GM21528 (cell line): ENCODE measurements around the gene UBD.

Source experiments
- ATAC-seq: cut with Tn5 transposase; IDR thresholded peaks from one replicate; pipeline ENCODE4 v1.9.1; 2021; ENCODE audit warnings: mild to moderate bottlenecking, moderate library complexity; ENCODE audit not compliant: unreplicated experiment, low FRiP score

UBD gene

GRCh38 chr6:29524044-29524443, 35.5 kb downstream of the UBD start:
- no peak for ATAC-seq

- no peak for ATAC-seq
These were observed 37.3 kb downstream of the UBD start for GRCh38 chr6:29522227-29522626.

GRCh38 chr6:29521006-29521680, 38.4 kb downstream of the UBD start:
- ATAC-seq, result no peak

GRCh38 chr6:29520232-29520631, 39.3 kb downstream of the UBD start:
- ATAC-seq, result no peak

GRCh38 chr6:29519291-29520010, 40.1 kb downstream of the UBD start:
- ATAC-seq, result no peak

- ATAC-seq, result no peak
These were observed 41.6 kb downstream of the UBD start for GRCh38 chr6:29517728-29518440.

- ATAC-seq, result no peak
These were observed 42.3 kb downstream of the UBD start for GRCh38 chr6:29517245-29517644.

- no peak for ATAC-seq
These were observed 43.4 kb downstream of the UBD start for GRCh38 chr6:29516108-29516507.

GRCh38 chr6:29510746-29511300, 48.7 kb downstream of the UBD start:
- no peak for ATAC-seq

- no peak for ATAC-seq
These were observed 49.3 kb downstream of the UBD start for GRCh38 chr6:29510202-29510601.

GRCh38 chr6:29509711-29510110, 49.8 kb downstream of the UBD start:
- no peak for ATAC-seq

- ATAC-seq, result no peak
These were observed 50.3 kb downstream of the UBD start for GRCh38 chr6:29509239-29509638.

- no peak for ATAC-seq
These were observed 52.2 kb downstream of the UBD start for GRCh38 chr6:29507319-29507718.

- ATAC-seq, result no peak
These were observed 53.0 kb downstream of the UBD start for GRCh38 chr6:29506446-29507067.

GRCh38 chr6:29505808-29506207, 53.7 kb downstream of the UBD start:
- ATAC-seq, result no peak
